Stimulated activated CD4-positive, alpha-beta T cell treated with anti-CD3 and anti-CD28 coated beads, TNF-alpha, amount 100 ng/mL, for 4 hours (primary cell): Measurements from ENCODE around the gene SIGLEC8.
"Not testable (repeated sequence)": the region's sequence is repeated elsewhere in the genome, so short reads cannot be mapped to it uniquely, and the experiment has no call there.

ENCODE experiments used
- DNase-seq, 3 experiments: peaks; one replicate each; pipeline ENCODE4 v3.0.0-alpha.2; 2020; ENCODE audit warnings: low read depth in 3 of 3

SIGLEC8 gene

DNA sequence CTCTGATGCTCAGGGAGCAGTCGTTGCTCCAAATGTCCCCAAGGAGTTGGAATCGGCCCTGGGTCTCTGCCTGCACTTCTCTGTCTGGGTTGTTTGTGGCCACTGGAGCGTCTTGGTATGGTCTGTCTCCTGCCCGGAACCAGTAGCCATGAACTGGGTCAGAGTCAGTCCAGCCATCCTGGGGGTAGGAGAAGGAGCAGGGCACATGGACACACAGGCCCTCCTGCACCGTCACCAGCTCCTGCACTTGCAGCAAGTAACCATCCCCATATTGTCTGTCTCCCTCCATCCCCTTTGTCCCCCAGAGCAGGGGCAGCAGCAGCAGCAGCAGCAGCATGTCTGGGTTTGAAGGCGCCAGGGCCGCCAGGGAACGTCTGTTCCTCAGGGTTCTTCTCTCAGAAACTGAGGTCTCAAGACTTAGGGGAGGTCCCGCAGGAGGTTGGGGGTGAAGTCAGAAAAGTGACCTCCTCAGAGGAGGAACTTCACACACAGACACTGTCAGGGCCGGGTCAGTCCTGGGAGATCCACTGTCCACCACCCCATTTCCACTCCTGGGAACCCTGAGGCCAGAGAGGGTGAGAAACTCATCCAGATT is at the start of gene SIGLEC8:
SIGLEC8 (minus strand) TSS at position 404 of the 595 bp plus-strand sequence; CDS start at position 337, 67 bp downstream.
- DNase-seq, result no peak

DNA sequence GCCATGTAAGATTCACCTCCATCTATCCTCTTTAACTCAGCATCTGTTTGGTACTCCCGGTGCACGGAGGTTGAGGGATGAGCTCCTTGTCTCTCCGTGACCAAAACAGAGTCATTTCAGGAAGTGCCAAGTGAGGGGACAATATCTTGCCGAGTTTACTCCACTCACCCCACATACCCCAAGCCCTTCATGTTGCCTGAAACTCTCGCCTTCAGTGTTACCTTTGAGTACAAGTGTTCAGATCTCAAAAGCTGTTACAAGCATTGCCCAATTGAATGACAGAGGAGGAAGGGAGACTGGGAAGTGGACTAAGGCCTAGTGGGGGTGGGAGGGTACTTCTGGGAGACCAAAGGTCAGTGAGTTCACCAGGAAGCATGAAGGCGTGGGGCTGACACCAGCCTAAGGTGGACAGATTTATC is 49.4 kb upstream of the SIGLEC8 start:
- no peak for DNase-seq

DNA sequence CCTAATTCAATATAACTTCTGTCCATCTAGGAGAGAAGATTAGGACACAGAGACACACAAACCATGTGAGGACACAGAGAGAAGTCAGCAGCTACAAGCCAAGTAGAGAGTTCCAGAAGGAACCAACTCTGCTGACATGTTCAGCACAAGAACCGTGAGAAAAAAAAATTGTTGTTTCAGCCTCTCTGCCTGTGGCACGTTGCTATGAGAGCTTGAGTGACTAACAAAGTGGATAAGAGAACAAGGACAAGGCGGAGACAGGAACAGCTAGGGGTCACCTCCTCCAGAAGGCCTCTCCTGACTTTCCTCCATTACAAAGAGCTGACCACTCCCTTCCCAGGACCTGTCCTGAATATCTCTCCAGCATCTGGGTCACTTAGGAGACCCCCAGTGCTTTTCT is 48.9 kb upstream of the SIGLEC8 start:
- no peak for DNase-seq

DNA sequence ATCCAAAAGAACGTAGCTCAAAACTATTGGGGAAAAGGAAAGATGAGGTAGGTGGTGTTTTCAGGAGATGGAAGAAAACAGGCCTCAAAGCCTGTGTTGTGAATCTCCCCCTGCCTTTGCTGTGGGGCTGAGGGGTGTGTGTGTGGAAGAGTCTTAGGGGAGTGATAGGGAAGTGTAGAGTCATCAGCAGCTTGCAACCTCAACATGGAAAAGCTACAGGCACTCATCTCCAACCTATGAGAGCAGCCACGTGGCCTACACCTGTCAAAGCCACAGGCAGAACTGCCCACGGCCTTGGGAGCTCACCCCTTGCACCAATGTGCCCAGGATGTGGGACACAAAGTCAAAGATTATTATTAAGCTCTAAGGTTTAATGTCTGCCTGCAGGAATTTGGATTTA is 47.6 kb upstream of the SIGLEC8 start:
- DNase-seq, result no peak

DNA sequence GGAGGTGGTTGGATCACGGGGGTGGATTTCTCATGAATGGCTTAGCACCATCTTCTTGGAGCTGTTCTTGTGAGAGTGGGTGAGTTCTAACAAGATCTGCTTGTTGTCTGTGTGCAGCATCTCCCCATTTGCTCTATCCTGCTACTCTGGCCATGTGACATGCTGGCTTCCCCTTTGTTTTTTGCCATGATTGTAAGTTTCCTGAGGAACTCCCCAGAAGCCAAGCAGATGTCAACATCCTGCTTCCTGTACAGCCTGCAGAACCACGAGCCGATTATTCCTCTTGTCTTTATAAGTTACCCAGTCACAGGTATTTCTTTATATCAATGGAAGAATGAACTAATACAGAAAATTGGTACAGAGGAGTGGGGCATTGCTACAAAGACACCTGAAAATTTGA is 45.6 kb upstream of the SIGLEC8 start:
- no peak for DNase-seq

DNA sequence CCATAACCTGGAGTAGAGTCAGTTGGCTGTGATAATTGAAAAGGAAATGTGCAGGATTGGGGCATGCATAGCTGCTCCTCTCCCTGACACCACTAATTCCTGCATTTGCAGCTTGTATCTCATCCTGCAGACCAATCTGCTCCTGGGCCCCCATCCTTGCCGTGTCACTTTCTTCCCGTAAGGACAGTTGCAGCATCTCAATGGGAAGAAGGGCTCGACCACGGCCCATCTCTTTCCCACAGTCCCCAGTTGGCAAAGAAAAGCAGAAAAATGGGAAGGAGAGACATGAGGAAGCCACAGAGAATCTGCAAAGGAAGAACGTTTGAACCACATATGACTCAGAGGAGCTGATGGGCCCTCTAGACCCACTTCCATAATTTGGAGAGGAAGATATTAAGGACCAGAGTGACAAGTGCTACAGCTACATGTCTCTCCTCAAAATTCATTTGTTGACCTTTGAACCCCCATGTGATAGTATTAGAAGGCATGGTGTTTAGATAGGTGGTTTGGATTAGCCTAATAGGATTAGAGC is 45.1 kb upstream of the SIGLEC8 start:
- no peak for DNase-seq

DNA sequence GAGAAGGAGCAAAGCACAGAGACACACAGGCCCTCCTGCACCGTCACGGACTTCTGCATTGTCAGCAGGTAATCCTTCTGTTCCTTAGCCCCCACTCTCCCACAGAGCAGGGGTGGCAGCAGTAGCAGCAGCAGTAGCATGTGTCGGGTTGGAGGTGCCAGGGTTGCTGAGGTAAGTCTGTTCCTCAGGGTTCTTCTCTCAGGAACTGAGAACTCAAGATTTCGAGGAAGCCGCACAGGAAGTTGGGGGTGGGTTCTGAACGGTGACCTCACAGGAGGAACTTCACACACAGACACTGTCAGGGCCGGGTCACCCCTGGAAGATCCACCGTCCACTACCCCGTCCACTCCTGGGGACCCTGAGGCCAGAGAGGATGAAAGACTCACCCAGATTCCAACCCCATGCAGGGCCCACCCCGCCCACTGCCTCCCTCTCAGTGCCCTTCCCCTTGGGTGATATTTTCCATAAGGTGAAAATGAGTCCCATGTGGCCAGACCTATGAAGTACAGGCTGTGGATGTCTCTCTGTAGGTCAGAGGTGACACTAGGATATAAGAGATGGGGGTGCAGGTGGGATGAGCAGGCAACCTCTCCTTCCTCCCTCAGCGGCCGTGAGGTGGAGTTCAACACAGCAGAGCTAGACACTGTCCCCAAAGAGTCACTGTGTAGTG is 43.5 kb upstream of the SIGLEC8 start, which contains the start of gene SIGLEC12:
SIGLEC12 (minus strand) TSS at position 207 of the 670 bp plus-strand sequence; CDS start at position 140, 67 bp downstream.
- no peak for DNase-seq

DNA sequence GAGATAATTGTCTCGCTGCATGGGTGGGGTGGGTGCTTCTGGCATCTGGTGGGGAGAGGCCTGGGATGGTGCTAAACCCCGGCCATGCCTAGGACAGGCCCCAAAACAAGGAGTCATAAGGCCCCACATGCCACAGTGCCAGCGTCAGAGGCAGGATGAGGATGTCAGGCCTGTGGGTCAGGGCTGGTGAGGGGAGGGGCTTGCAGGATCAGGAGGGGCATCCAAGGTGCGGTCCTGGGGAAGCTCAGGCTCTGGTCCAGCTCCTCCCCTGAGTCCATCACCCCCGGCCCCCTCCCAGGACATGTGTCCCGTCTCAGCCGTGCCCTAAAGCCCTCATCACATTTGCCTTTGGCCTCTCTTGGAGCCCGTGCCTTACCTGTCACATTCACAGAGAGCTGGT is 42.7 kb upstream of the SIGLEC8 start:
- DNase-seq, result not testable (repeated sequence)

DNA sequence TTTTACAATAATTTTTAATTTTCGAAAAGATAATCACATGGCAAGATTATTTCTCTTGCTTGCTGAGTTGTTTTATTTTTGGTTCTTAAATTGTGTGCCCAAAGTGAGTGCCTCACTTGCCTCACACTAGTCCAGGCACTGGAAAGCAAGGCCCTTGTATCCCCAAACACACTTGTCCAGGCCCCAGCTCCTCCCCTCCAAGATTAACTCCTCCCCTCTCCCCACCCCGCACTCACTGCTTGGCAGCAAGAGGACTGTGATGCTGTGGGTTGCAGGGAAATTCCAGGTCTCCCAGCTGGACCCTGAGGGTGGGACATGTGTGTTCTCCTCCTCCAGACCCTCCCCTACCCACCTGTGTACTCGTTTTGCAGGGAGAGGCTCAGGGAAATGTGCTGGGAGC is 39.4 kb upstream of the SIGLEC8 start:
- DNase-seq, result no peak

DNA sequence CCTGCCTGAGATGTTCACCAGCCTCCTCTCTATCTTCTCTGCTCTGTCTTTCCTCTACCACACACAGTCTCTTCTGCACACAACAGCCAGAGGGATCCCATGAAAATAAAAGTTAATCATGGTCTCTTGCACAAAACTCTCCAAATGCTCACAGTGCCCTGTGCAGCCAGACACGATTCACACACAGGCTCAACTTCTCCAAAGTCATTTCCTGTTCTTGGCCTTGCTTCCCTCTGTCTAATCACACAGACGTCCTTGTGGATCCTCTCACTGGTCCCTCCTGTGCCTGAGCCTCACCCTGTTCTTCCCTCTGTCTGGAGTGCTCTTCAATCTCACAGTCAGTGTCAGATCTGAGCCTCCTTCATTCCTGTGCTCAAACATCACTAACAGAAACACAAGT is 35.5 kb upstream of the SIGLEC8 start:
- no peak for DNase-seq

DNA sequence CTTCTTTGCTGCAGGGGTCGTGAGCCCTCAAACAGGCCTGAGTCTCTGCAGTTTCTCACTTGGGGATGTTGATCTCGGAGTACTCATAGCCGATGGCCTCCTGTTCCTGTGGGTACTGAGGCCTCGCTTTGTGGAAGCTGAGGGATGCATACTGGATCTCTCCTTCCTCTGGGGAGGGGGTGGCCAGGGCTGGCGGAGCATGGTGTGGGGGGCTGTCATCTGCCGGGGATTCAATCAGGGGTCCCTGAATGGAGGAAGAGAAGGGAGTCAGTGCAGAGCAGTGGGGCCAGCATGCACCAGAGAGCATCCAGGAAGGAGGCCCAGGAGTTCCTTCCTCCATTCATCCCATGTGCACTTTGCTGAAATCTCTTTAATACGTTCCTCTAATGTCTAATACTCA is 33.3 kb upstream of the SIGLEC8 start:
- no peak for DNase-seq

DNA sequence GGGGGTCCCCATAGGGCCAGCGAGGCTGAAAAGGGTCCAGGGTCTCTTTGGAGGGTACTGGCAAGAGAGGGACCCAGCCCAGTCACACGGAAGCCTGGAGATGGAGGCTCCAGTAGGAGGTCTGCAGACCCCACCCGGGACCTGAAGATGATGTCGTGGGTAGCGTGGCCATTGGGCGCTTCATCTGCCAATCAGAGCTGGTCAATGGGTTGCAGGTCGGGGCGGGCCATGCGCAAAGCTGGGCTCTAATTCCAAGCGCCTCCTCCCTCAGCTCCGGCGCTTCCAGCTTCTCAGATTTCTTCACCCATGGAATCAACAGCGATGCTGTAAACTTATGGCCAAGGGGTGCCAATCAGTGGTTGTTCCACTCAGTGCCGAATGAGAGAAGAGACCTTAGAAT is 32.4 kb upstream of the SIGLEC8 start:
- no peak for DNase-seq

DNA sequence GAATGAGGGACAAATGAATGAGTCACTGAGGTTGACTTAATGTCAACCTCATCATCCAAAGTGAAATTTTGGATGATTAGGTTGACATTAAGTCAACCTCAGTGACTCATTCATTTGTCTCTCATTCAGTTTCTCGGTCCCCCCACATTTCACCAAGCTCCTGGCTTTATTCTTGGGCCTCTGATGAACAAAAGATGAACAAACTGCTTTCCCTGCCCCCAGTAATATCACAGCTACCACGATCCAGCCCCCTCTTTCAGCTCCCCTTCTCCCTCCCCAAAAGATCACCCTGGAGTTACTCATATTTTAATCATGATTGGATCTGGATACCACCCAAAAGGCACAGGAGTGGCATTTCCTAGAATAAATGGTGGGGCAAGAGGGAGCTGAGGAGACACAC is 30.9 kb upstream of the SIGLEC8 start:
- no peak for DNase-seq

DNA sequence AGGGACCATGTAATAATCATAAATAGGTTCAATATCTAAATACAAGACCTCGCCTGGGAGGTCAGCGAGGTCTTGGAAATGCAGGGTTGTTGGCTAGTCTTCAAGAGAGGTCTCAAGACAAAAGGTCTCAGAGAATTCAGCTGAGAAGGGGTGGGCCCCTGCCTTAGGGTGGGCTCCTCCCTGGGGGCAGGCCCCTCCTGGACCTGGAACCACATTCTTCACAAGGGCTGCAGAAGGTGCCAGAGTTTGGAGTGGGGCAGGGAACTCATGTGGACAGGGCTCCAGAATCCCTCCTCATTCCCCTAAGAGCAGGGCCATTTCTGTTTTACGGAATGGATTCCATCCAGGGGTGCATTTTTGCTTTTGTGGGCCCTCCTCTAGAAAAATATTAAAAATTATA is 30.2 kb upstream of the SIGLEC8 start:
- no peak for DNase-seq

DNA sequence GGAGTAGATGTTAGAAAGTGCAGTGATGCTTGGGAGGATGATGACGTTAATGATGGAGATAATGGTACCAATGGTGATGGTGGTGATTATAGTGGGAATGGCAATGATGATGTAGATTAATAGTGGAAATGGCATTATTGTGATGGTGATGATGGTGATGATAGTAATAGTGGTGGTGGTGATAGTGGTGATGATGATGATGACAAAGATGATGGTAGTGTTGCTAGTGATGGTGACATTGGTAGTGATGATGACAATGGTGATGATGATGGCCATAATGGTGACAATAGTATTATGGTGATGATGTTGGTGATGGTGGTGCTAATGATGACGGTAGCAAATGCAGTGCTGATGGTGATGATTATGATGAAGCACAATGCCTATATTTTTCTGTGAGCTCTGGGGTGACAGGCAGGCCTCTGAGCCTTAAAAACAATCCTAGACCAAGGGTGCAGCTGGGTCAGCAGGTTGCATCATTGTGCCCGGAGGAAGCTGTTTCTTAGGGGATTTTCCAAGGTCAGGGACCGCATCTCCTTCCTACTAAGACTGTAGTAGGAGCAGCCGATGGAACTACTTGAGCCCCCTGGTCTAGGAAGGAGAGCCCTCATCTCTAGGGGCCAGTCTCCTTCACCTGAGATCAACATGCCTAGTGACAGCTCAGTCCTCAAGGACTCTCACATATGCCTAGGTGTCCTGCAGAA is 27.9 kb upstream of the SIGLEC8 start:
- DNase-seq, result no peak

DNA sequence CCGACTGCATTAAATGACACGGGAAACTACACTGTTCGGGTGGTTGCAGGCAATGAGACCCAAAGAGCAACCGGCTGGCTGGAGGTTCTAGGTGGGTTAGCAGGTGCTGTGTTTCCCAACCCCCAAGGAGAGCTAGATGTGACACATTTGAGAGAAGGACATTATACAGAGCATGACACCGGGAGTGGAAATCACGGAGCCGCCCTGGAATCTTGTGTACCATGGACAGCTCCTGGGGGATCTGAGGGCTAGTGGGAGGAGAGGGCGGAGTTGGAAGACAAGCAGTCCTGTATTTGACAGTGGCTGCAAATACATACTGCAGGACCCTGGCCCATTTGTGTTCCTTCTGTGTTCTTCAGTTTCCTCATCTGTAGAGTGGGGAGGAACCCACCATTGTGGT is 22.3 kb upstream of the SIGLEC8 start:
- no peak for DNase-seq

DNA sequence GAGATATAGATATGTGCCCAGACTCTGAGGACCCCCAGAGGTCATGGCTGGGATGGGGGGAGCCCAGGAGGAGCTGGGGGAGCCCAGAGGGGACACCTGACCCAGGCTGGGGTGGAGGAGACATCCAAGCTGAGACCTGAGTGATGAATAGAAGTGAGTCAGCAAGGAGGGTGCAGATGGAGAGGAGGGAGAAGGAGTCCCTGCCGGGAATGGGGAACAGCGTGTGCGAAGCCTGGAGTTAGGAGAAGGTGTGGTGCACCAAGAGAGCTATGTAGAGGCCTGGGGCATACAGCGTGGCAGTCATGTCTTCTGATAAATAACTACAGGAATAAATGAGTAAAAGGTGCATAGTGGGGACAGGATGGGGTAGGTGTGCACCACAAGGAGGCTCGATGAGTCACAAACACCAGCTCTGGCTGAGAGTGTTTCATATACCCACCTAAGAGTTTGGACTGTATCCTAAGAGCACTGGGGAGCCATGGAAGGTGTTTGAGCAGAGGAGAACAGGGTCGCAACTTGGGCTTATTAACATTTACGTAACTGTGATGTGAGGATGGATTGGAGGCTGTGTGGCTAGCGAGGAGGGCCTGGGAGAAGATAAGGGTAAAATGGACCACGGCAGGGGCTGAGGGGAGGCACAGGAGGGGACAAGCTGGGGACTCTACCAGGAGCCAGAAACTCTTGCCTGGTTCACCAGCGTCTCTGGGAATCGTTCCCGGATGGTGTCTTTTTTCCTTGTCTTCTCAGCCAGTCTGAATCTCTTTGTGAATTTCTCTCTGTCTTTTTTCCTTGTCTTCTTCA is 21.5 kb upstream of the SIGLEC8 start:
- DNase-seq, result no peak

DNA sequence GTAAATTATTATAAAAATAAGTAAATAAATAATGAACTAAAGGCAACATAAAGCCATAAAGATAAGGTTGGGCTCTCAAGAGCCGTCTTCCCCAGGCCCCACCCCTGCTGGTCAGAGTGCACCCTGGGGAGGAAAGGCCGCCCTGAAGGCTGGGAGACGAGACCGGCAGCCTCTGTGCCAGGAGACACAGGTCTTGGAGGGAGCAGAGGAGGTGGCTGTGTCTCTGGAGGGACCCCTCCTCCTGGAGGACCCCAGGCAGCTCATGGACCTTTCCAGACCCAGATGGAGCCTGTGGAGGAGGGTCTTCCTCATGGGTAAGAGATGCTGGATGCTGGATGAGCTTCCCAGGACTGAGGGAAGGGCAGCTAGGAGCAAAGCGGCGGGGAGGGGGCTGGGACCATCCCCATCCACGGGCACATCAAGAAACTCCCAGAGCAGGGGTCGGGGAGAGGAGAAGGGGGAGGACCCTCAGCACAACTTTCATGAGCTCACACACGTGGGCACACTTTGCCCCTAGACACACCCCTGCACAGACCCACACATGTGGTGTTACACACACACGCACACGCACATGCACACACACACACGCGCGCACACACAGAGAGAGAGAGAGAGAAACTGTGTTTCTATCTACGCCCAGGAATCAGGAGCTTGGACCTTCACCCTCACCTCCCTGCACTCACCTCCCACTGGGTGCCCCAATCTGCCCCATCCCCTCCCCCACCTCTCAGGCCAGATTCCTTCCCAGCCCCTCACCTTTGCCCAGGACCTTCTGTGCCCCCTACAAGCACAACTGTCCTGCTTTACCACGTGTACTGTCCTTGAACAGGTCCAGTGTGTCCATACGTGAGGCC is 20.4 kb upstream of the SIGLEC8 start, which contains the start of gene CEACAM18:
CEACAM18 (plus strand) TSS at position 159 of the 854 bp plus-strand sequence.
- DNase-seq, result no peak

DNA sequence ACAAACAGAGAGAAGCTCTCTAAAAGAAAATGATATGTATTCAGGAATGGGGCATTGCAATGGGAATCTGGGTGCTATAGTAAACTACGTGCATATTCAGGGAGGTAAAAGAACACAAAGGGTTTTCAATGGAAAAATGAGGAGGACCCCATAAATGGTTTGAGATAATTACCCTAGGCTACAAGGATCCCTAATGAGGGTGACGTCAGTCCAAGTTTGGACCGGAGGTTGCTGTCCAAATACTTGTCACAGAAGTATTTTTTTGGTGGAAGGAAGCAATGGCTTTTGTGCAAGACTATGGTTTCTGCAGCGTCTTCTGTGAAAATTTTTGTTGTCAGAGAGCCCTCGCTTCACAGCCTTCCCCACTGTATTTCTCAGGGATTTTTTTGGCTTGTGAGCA is 19.1 kb upstream of the SIGLEC8 start:
- no peak for DNase-seq

DNA sequence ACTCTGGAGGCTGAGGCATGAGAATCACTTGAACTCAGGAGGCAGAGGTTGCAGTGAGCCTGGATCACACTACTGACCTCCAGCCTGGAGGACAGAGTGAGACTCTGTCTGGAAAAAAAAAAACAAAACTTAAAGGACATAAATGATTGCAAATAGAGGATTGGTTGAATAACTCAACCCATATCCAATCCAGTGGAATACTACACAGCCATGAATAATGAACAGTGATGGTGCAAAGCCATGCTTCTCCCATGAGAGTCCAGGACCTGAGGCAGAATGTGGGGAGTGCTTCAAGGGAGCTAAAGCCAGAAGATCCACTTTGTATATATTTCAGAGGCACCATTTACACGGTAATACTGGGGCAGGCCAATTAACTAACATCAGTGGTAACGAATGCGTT is 17.9 kb upstream of the SIGLEC8 start:
- no peak for DNase-seq
